ENCODE data around the gene SLC35E1.
"Not testable (repeated sequence)": the region's sequence is repeated elsewhere in the genome, so short reads cannot be mapped to it uniquely, and the experiment has no call there.

The SLC35E1 gene

DNA sequence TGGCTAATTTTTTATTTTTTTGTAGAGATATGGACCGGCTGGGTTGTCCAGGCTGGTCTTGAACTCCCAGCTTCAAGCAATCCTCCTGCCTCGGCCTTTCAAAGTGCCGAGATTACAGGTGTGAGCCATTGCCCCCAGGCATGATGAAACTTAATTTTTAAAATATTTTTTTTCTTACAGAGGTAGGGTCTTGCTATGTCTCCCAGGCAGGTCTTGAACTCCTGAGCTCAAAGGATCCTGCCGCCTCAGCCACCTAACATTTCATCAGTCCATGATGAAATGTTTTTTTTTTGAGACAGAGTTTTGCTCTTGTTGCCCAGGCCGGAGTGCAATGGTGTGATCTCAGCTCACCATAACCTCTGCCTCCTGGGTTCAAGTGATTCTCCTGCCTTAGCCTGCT is 63.7 kb downstream of the SLC35E1 start:
- Histone ChIP-seq H3F3A (ENCODE audit: insufficient read depth, low read length) (no peaks in the 10 kb centered on the region), H3K4me1 (ENCODE audit: insufficient read depth, low read length, severe bottlenecking) (no peaks in the 10 kb centered on the region), H3K9ac (ENCODE audit: low read length) (no peak overlapping the region), H3K4me2 (ENCODE audit: low read length) (no peak overlapping the region), H3K27me3 (ENCODE audit: insufficient read depth, low read length) (no peaks in the 10 kb centered on the region), H3K9me2 (ENCODE audit: low read depth, low read length) (no peaks in the 10 kb centered on the region), H3K4me3 (ENCODE audit: low read depth, low read length, poor library complexity, severe bottlenecking) (no peak overlapping the region), H2AFZ (ENCODE audit: low read length) (no peak overlapping the region), H3K27ac (ENCODE audit: low read depth, low read length, poor library complexity, severe bottlenecking) (no peak overlapping the region), H3K9me3 (ENCODE audit: low read length) (no peaks in the 10 kb centered on the region), H4K20me1 (ENCODE audit: insufficient read depth, low read length) (no peaks in the 10 kb centered on the region), H3K79me2 (ENCODE audit: insufficient read depth, low read length) (no peaks in the 10 kb centered on the region), H3K36me3 (ENCODE audit: insufficient read depth, low read length) (peaks cover 52% of the 10 kb centered on the region)
- no peak for TF ChIP-seq EZH2 (IDR thresholded peaks at IDR 0.05; ENCODE audit: borderline replicate concordance, low read length)
- TF ChIP-seq, protein P1, sequence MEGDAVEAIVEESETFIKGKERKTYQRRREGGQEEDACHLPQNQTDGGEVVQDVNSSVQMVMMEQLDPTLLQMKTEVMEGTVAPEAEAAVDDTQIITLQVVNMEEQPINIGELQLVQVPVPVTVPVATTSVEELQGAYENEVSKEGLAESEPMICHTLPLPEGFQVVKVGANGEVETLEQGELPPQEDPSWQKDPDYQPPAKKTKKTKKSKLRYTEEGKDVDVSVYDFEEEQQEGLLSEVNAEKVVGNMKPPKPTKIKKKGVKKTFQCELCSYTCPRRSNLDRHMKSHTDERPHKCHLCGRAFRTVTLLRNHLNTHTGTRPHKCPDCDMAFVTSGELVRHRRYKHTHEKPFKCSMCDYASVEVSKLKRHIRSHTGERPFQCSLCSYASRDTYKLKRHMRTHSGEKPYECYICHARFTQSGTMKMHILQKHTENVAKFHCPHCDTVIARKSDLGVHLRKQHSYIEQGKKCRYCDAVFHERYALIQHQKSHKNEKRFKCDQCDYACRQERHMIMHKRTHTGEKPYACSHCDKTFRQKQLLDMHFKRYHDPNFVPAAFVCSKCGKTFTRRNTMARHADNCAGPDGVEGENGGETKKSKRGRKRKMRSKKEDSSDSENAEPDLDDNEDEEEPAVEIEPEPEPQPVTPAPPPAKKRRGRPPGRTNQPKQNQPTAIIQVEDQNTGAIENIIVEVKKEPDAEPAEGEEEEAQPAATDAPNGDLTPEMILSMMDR (IDR thresholded peaks at IDR 0.05; ENCODE audit: low read length), result no peak

DNA sequence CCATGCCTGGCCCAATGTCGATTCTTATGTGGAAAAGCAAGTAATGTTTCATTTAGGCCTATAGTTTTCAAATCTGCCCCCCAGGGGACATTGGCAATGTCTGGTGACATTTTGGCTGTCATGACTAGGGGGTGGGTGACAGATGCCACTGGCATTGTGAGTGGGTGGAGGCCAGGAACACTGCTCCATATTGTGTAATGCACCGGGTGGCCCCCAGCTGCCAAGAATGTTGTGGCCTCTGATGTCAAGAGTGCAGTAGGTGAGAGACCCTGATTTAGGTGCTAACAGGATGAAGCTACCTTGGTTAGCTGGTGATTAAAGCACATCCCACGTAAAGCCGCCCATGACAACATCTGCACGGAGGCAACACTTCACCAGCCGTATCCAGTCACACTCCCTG is 65.3 kb downstream of the SLC35E1 start:
- TF ChIP-seq EZH2 (IDR thresholded peaks at IDR 0.05; ENCODE audit: borderline replicate concordance, low read length), result no peak
- TF ChIP-seq, protein P1 (IDR thresholded peaks at IDR 0.05; ENCODE audit: low read length), result no peak
- Histone ChIP-seq H3F3A (ENCODE audit: insufficient read depth, low read length) (no peaks in the 10 kb centered on the region), H3K36me3 (ENCODE audit: insufficient read depth, low read length) (peaks cover 52% of the 10 kb centered on the region), H4K20me1 (ENCODE audit: insufficient read depth, low read length) (no peaks in the 10 kb centered on the region), H3K79me2 (ENCODE audit: insufficient read depth, low read length) (no peaks in the 10 kb centered on the region), H3K9me2 (ENCODE audit: low read depth, low read length) (no peaks in the 10 kb centered on the region), H3K27ac (ENCODE audit: low read depth, low read length, poor library complexity, severe bottlenecking) (no peak overlapping the region), H3K4me3 (ENCODE audit: low read depth, low read length, poor library complexity, severe bottlenecking) (no peak overlapping the region), H3K9ac (ENCODE audit: low read length) (no peak overlapping the region), H3K9me3 (ENCODE audit: low read length) (no peaks in the 10 kb centered on the region), H2AFZ (ENCODE audit: low read length) (no peak overlapping the region), H3K4me2 (ENCODE audit: low read length) (no peak overlapping the region), H3K4me1 (ENCODE audit: insufficient read depth, low read length, severe bottlenecking) (no peaks in the 10 kb centered on the region), H3K27me3 (ENCODE audit: insufficient read depth, low read length) (no peaks in the 10 kb centered on the region)

DNA sequence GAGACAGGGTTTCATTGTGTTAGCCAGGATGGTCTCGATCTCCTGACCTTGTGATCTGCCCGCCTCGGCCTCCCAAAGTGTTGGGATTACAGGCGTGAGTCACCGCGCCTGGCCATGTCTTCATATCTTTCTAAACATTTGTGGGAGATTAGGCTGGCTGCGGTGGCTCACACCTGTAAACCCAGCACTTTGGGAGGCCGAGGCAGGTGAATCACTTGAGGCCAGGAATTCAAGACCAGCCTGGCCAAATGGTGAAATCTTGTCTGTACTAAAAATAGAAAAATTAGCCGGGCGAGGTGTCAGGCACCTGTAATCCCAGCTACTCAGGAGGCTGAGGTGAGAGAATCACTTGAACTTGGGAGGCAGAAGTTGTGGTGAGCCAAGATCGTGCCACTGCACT is 66.1 kb downstream of the SLC35E1 start:
- H3K9me3 ChIP-seq (ENCODE audit: low read length); H3K27me3 ChIP-seq (ENCODE audit: insufficient read depth, low read length): not testable (repeated sequence)

DNA sequence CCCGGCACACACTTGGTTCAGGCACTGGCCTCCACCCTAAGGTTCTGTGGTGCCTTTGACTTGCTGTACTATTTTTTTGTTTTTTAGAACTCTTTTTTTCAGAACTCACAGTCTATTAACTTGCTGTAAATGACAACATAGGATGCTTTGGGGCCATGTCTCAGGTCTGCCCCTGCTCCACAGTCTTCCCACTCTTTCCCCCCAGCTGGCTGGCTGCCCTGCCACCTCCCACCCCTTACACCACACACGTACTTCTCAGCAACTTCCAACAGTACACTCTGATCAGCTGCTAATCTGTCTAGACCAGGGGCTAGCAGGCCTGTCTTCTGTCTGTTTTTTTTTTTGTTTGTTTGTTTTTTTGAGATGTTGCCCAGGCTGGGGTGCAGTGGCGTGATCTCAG is 67.9 kb downstream of the SLC35E1 start:
- no peaks in the 10 kb centered on the region for H3K79me2 ChIP-seq (ENCODE audit: insufficient read depth, low read length)
- no peak overlapping the region for H2AFZ ChIP-seq (ENCODE audit: low read length)
- no peaks in the 10 kb centered on the region for H4K20me1 ChIP-seq (ENCODE audit: insufficient read depth, low read length)
- no peak for TF ChIP-seq EZH2 (IDR thresholded peaks at IDR 0.05; ENCODE audit: borderline replicate concordance, low read length)
- TF ChIP-seq, protein P1 (IDR thresholded peaks at IDR 0.05; ENCODE audit: low read length), result no peak
- H3K4me2 ChIP-seq (ENCODE audit: low read length), result no peak overlapping the region
- H3K27ac ChIP-seq (ENCODE audit: low read depth, low read length, poor library complexity, severe bottlenecking), result no peak overlapping the region
- no peak overlapping the region for H3K9ac ChIP-seq (ENCODE audit: low read length)
- no peak overlapping the region for H3K4me3 ChIP-seq (ENCODE audit: low read depth, low read length, poor library complexity, severe bottlenecking)
- no peaks in the 10 kb centered on the region for H3K4me1 ChIP-seq (ENCODE audit: insufficient read depth, low read length, severe bottlenecking)
- H3F3A ChIP-seq (ENCODE audit: insufficient read depth, low read length), result no peaks in the 10 kb centered on the region
- H3K36me3 ChIP-seq (ENCODE audit: insufficient read depth, low read length), result peaks cover 44% of the 10 kb centered on the region
- H3K9me2 ChIP-seq (ENCODE audit: low read depth, low read length), result no peaks in the 10 kb centered on the region
- no peaks in the 10 kb centered on the region for H3K27me3 ChIP-seq (ENCODE audit: insufficient read depth, low read length)
- H3K9me3 ChIP-seq (ENCODE audit: low read length), result no peaks in the 10 kb centered on the region

More for the DNA sequence above, 66.1 kb downstream of the SLC35E1 start:
- H3K9me2 ChIP-seq (ENCODE audit: low read depth, low read length); H3K4me3 ChIP-seq (ENCODE audit: low read depth, low read length, poor library complexity, severe bottlenecking); H3K4me2 ChIP-seq (ENCODE audit: low read length); H3K4me1 ChIP-seq (ENCODE audit: insufficient read depth, low read length, severe bottlenecking); H2AFZ ChIP-seq (ENCODE audit: low read length); H3K79me2 ChIP-seq (ENCODE audit: insufficient read depth, low read length); H4K20me1 ChIP-seq (ENCODE audit: insufficient read depth, low read length); H3K9ac ChIP-seq (ENCODE audit: low read length); H3K27ac ChIP-seq (ENCODE audit: low read depth, low read length, poor library complexity, severe bottlenecking); H3F3A ChIP-seq (ENCODE audit: insufficient read depth, low read length): not testable (repeated sequence)
- H3K36me3 ChIP-seq (ENCODE audit: insufficient read depth, low read length), result peaks cover 49% of the 10 kb centered on the region

Measured in OCI-LY1 (cell line).